Inflammatory macrophage (primary cell): ENCODE results near the gene NMUR2.

Source experiments
- DNase-seq, 2 donors: peaks; one replicate each; pipeline ENCODE4 v3.0.0-alpha.2; 2020 to 2022

Gene NMUR2

DNA sequence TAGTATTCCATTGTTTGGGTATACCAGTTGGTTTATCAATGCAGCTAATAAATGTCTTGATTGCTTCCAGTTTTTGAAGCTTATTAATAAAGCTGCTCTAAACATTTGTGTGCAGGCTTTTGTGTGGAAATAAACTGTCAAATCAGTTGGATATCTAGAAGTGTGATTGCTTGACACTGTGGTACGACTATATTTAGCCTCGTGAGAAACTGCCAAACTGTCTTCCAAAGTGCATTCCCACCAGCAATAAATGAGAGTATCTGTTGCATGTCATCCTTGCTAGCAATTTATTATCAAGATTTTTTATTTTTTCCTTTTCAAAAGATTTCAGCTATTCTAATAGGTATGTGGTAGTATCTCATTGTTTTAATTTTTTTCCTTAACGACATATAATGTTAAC, 37.5 kb downstream of the NMUR2 start:
- DNase-seq, result no peak

- no peak for DNase-seq
Observed at GRCh38 chr5:152366716-152367115, 38.4 kb downstream of the NMUR2 start.

GRCh38 chr5:152364899-152365298, 40.2 kb downstream of the NMUR2 start:
- no peak for DNase-seq

DNA sequence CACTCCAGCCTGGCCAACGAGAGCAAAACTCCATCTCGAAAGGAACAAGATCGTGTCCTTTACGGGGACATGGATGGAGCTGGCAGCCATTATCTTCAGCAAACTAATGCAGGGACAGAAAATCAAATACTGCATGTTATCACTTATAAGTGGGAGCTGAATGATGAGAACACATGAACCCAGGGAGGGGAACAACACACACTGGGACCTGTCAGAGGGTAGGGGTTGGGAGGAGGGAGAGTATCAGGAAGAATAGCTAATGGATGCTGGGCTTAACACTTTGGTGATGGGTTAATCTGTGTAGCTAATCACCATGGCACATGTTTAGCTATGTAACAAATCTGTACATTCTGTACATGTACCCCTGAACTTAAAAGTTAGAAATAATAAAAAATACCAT, 40.9 kb downstream of the NMUR2 start:
- DNase-seq, result no peak

GRCh38 chr5:152358861-152359568, 46.1 kb downstream of the NMUR2 start:
- DNase-seq, result no peak

- DNase-seq, result no peak
Observed at GRCh38 chr5:152356506-152356905, 48.6 kb downstream of the NMUR2 start.

DNA sequence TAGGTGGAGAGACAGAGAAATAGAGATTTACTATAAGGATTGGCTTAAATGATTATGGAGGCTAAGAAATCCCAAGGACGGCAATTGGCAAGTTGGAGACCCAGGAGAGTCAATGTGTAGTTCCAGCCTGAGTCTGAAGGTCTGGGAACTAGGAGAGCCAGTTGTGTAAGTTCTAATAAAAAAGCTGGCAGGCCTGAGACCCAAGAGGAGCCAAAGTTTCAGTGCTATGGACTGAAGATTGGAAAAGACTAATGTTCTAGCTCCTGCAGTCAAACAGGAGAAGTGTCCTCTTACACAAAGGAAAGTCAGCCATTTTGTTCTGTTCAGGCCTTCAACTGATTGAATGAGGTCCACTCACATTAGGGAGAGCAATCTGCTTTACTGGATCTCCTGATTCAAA, 50.0 kb downstream of the NMUR2 start:
- DNase-seq, result no peak

- no peak for DNase-seq
Observed at GRCh38 chr5:152353001-152353400, 52.1 kb downstream of the NMUR2 start.

DNA sequence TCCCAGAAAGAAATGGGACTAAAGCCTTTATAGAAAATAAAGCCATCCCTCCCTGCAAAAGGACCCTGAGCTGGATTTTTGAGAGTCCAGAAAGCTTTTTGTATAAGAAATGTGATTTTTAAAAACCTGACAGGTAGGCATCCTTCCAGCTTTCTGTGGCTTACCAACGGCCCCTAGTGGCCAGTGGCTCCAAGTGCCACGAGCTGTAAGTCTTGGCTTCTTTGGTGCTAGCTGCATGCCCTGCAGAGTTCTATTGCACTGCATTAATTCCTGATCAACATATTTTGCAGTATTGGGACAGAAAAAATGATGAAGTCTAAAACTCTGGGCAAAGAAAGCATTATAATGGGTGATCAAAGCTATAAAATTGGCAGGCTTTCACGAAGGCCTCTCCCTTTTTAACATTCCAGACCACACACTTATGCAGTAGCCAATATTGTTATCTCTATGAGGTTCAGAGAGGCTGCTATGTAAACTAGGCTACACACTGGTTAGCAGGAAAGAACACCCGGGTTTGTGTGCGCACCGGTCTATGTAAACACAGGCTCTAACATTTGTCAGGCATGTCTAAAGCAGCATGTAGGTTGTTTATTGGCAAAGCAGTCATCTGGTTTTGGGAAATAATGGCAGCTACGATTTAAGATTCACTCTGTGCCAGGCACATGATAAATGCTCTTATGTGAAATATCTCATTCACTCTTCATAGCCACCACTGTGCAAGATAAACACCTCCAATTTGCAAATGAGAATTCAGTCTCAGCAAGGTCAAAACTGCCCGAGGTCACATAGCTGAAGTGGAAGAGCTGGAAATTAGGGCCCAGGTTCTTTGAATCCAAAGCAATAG, 55.2 kb downstream of the NMUR2 start:
- DNase-seq, result peak in 1 of 2 donors; percentile 1
